GM21360 (cell line): Measurements from ENCODE around the gene LRRFIP2.
A peak's percentile ranks its signal among the peaks of the same experiment; 100 is the strongest.
"Not testable (repeated sequence)": the region's sequence is repeated elsewhere in the genome, so short reads cannot be mapped to it uniquely, and the experiment has no call there.

Experiments
- ATAC-seq: cut with Tn5 transposase; IDR thresholded peaks from one replicate; pipeline ENCODE4 v1.9.1; 2021; ENCODE audit warnings: mild to moderate bottlenecking, moderate library complexity; ENCODE audit not compliant: unreplicated experiment

The LRRFIP2 gene

DNA sequence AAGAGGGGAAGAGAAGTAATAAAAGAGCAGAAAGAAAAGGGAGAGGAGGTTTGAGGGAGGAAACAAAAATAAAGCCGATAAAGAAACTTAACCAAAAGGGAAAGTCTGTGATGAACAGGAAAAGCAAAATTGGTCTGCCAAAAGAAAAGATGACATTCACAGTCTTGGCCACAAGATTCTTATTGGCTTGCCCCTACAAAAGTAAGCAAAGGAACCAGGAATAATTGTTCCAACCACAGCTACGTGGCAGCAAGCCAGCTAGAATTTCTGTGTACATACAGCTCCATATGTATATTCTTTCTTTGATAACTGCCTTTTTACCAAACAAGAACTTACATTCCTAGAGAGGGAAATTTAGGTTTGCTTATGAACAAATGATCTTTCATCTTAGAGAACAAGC lies 101.5 kb downstream of the LRRFIP2 start:
- no peak for ATAC-seq

DNA sequence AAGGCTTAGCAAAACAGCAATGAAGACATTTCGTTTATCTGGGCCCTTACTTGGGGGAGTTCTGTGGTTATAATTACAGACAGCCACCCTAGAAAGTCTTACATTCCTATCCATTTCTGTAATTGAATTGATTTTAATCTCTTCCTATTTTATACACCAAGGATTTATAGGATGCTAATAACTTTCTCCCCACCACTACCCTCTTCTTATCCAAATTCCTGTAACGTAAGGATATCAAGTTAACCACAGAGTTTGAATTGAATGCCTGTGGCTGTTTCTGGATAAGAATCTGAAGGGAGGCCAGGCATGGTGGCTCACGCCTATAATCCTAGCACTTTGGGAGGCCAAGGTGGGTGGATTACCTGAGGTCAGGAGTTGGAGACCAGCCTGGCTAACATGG lies 102.5 kb downstream of the LRRFIP2 start:
- no peak for ATAC-seq

DNA sequence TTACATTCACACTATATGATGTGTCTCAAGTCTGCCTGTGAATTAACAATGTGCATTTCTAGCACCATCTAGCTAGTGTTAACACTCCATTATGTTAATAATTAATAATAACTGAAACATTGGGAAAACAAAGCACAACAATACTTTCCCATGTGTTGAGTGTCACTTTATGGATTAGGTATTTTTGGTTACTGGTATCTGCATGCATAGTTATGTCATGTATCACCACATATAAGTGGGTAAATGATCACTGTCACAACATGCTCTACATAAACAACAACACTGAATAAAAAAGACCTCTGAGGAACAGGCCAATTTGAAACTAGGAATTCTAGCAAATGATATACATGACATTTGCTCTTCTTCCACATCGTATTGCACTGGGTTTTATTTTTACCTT lies 106.4 kb downstream of the LRRFIP2 start:
- no peak for ATAC-seq

GRCh38 chr3:37067577-37067976 lies 106.8 kb downstream of the LRRFIP2 start:
- ATAC-seq: no peak

- no peak for ATAC-seq
These were observed 109.6 kb downstream of the LRRFIP2 start for GRCh38 chr3:37064747-37065146.

DNA sequence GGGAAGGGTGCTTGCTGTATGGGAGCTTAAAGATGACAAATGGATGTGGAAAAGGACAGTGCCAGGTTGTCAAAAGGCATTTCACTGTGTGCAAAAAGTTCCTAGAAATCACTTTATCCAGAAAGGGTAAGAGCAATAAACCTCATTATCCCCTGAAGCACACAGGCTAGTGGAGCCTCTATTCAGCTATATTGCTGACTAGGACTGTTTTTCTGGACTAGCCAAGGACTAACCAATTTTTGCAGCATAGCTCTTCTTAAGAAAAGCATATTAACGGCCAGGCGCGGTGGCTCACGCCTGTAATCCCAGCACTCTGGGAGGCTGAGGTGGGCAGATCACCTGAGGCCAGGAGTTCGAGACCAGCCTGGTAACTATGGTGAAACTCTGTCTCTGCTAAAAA lies 116.3 kb downstream of the LRRFIP2 start:
- ATAC-seq: no peak

- no peak for ATAC-seq
These were observed 117.6 kb downstream of the LRRFIP2 start for GRCh38 chr3:37056826-37057225.

DNA sequence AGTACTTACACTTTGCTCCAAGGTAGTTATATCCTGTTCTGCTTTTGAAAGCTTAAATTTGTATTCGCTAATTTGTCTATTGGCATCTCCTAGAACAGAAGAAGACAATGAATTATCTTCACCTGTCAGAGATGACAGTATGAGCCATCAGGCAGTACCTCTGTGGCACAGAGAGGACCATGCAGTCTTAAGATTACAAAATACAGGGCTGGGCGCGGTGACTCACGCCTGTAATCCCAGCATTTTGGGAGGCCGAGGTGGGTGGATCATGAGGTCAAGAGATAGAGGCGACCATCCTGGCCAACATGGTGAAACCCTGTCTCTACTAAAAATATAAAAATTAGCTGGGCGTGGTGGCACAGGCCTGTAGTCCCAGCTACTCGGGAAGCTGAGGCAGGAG lies 119.3 kb downstream of the LRRFIP2 start:
- not testable (repeated sequence) for ATAC-seq

DNA sequence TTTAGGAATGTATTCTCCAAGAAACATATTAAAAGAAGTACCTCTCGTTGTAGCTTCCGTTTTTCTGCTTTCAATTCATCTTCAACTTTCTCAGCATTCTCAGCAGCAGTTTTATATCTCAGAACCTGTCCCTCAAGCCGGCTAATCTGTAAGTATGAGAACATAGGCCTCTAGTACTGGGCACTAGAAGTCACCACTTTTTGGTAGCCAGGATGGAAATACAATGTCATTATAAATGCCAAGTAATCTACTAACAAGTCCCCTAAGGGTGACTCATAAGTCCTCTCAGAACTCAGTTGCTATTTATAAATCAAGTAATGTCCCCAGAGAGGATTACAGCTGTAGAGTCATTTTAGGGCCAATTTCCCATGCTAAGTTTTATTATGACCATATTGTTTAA lies 120.0 kb downstream of the LRRFIP2 start:
- ATAC-seq: peak; percentile 65

- no peak for ATAC-seq
These were observed 120.6 kb downstream of the LRRFIP2 start for GRCh38 chr3:37053753-37054152.

- no peak for ATAC-seq
These were observed 121.0 kb downstream of the LRRFIP2 start for GRCh38 chr3:37053337-37053736.

DNA sequence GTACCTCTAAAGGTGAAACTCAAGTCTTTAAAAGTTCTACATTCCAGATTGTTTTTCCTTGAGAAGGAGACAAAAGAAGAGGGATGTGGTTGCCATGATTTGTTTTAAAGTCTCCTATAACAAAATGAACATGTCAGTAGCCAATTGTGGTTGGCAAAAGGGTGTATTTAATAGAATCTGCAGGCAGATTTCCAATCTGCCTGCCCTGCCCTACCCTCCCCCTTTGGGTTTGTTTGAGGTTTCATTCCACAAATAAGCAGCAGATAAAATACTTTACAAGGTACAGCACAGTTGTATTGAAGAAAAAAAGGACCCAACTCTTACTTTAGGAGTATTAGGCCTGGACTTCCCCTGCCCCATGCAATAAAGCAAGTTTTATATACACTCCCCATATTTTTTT lies 121.5 kb downstream of the LRRFIP2 start:
- ATAC-seq: no peak

DNA sequence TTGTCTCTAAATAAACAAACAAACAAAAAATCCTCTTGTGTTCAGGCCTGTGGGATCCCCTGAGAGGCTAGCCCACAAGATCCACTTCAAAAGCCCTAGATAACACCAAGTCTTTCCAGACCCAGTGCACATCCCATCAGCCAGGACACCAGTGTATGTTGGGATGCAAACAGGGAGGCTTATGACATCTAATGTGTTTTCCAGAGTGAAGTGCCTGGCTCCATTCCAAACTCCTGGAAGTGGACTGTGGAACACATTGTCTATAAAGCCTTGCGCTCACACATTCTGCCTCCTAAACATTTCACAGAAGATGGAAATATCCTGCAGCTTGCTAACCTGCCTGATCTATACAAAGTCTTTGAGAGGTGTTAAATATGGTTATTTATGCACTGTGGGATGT lies 124.1 kb downstream of the LRRFIP2 start:
- no peak for ATAC-seq

DNA sequence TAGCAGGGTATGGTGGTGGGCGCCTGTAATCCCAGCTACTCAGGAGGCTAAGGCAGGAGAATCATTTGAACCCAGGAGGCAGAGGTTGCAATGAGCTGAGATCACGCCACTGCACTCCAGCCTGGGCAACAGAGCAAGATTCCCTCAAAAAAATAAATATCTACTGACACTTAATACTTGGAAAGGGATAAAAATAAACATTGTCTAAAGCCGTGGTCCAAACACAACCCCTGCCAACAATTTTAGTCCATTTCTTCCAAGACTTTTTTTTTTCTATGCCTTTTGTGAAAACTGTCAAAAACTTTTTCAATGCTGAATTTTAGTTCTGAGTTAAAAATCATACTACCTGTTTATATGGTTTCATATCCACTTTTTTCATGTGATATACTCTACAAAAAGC lies 131.7 kb downstream of the LRRFIP2 start:
- ATAC-seq: not testable (repeated sequence)

GRCh38 chr3:37041546-37042195 lies 132.7 kb downstream of the LRRFIP2 start:
- ATAC-seq: no peak

DNA sequence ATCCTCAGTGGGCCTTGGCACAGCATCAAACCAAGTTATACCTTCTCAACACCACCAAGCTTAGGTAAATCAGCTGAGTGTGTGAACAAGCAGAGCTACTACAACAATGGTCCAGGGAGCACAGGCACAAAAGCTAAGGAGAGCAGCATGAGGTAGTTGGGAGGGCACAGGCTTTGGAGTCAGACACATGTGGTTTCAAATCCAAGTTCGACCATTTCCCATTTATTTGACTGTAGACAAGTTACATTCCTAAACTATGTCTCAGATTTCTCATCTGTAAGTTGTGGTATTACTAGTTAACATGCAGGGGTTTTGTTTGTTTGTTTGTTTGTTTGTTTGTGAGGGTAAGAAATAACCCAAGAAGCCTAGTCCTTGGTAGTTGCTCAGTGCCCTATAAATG lies 134.2 kb downstream of the LRRFIP2 start:
- ATAC-seq: no peak

GRCh38 chr3:37039161-37039846 lies 135.1 kb downstream of the LRRFIP2 start:
- ATAC-seq: no peak

GRCh38 chr3:37037352-37037751 lies 137.0 kb downstream of the LRRFIP2 start:
- ATAC-seq: no peak

- ATAC-seq: no peak
These were observed 141.4 kb downstream of the LRRFIP2 start for GRCh38 chr3:37032961-37033360.

DNA sequence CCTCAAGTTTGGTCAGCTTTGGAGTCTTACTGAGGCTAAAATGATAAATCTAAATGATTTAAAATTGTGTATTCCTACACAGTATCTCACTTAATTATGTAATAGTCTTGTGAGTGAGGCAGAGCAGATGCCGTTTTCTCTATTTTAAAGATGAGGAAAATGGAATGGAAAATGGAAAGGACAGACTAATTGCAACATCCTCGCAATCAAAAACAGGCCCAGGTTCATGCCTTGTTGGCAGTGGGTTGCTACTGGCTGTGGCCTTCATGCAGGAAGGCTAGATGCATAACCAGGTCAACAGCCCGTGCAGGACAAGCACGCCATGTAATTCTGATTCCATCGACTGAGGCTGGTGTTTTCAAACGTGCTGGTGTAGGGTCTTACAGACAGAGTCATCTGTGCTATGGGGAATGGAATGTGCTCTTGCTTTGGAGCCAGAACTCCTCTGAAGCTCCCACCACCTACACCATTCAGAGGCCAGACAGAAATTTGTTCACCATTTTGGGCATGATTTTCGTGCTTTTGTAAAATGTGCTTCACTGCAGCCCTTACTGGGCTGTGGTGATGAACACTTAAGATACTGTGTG lies 143.2 kb downstream of the LRRFIP2 start:
- no peak for ATAC-seq

- ATAC-seq: no peak
These were observed 143.8 kb downstream of the LRRFIP2 start for GRCh38 chr3:37030588-37030987.

GRCh38 chr3:37029516-37030163 lies 144.7 kb downstream of the LRRFIP2 start:
- no peak for ATAC-seq
